ENCODE results near the gene PTPRT.

PTPRT gene

GRCh38 chr20:43028470-43028869 is 161.2 kb downstream of the PTPRT start:
- DNase-seq (ENCODE audit: low read depth in 2 of 3, low spot score in 1 of 3) = no peak

GRCh38 chr20:43023836-43024235 is 165.9 kb downstream of the PTPRT start:
- DNase-seq (ENCODE audit: low read depth in 2 of 3, low spot score in 1 of 3) = no peak

GRCh38 chr20:43022568-43022967 is 167.1 kb downstream of the PTPRT start:
- DNase-seq (ENCODE audit: low read depth in 2 of 3, low spot score in 1 of 3) = no peak

GRCh38 chr20:43022081-43022480 is 167.6 kb downstream of the PTPRT start:
- no peak for DNase-seq (ENCODE audit: low read depth in 2 of 3, low spot score in 1 of 3)

- no peak for DNase-seq (ENCODE audit: low read depth in 2 of 3, low spot score in 1 of 3)
These were observed 172.3 kb downstream of the PTPRT start for GRCh38 chr20:43017241-43018030.

- no peak for DNase-seq (ENCODE audit: low read depth in 2 of 3, low spot score in 1 of 3)
These were observed 173.4 kb downstream of the PTPRT start for GRCh38 chr20:43016257-43016656.

GRCh38 chr20:43015566-43015965 is 174.1 kb downstream of the PTPRT start:
- DNase-seq (ENCODE audit: low read depth in 2 of 3, low spot score in 1 of 3) = no peak

GRCh38 chr20:43014206-43014605 is 175.5 kb downstream of the PTPRT start:
- DNase-seq (ENCODE audit: low read depth in 2 of 3, low spot score in 1 of 3) = no peak

- no peak for DNase-seq (ENCODE audit: low read depth in 2 of 3, low spot score in 1 of 3)
These were observed 178.2 kb downstream of the PTPRT start for GRCh38 chr20:43011491-43011890.

- no peak for DNase-seq (ENCODE audit: low read depth in 2 of 3, low spot score in 1 of 3)
These were observed 180.2 kb downstream of the PTPRT start for GRCh38 chr20:43009532-43009931.

GRCh38 chr20:43007525-43007924 is 182.2 kb downstream of the PTPRT start:
- no peak for DNase-seq (ENCODE audit: low read depth in 2 of 3, low spot score in 1 of 3)

- DNase-seq (ENCODE audit: low read depth in 2 of 3, low spot score in 1 of 3) = no peak
These were observed 182.9 kb downstream of the PTPRT start for GRCh38 chr20:43006651-43007375.

GRCh38 chr20:43003318-43003944 is 186.3 kb downstream of the PTPRT start:
- DNase-seq (ENCODE audit: low read depth in 2 of 3, low spot score in 1 of 3) = no peak

- DNase-seq (ENCODE audit: low read depth in 2 of 3, low spot score in 1 of 3) = no peak
These were observed 193.6 kb downstream of the PTPRT start for GRCh38 chr20:42996141-42996540.

- DNase-seq (ENCODE audit: low read depth in 2 of 3, low spot score in 1 of 3) = no peak
These were observed 201.4 kb downstream of the PTPRT start for GRCh38 chr20:42988319-42988718.

GRCh38 chr20:42987376-42988114 is 202.2 kb downstream of the PTPRT start:
- no peak for DNase-seq (ENCODE audit: low read depth in 2 of 3, low spot score in 1 of 3)

- no peak for DNase-seq (ENCODE audit: low read depth in 2 of 3, low spot score in 1 of 3)
These were observed 203.4 kb downstream of the PTPRT start for GRCh38 chr20:42986143-42986773.

GRCh38 chr20:42985628-42986027 is 204.1 kb downstream of the PTPRT start:
- DNase-seq (ENCODE audit: low read depth in 2 of 3, low spot score in 1 of 3) = no peak

- DNase-seq (ENCODE audit: low read depth in 2 of 3, low spot score in 1 of 3) = no peak
These were observed 207.5 kb downstream of the PTPRT start for GRCh38 chr20:42982218-42982617.

GRCh38 chr20:42981253-42981652 is 208.5 kb downstream of the PTPRT start:
- no peak for DNase-seq (ENCODE audit: low read depth in 2 of 3, low spot score in 1 of 3)

- DNase-seq (ENCODE audit: low read depth in 2 of 3, low spot score in 1 of 3) = no peak
These were observed 210.0 kb downstream of the PTPRT start for GRCh38 chr20:42979720-42980119.

All from stimulated activated CD4-positive, alpha-beta T cell treated with anti-CD3 and anti-CD28 coated beads, Interleukin-12 subunit alpha, Interleukin-12 subunit beta, amount 100 ng/mL, for 48 hours (primary cell).